NCI-H510A treated with DMSO at 0.1 percent for 48 hours (cell line): ENCODE results near the gene IL31RA.

ENCODE experiments used
- DNase-seq: peaks from one replicate; lab custom pipeline; 2025; lab: John Stamatoyannopoulos, UW

IL31RA gene

GRCh38 chr5:55902696-55903095 is 51.5 kb downstream of the IL31RA start:
- no peak for DNase-seq

GRCh38 chr5:55903121-55903701 is 52.1 kb downstream of the IL31RA start:
- no peak for DNase-seq

GRCh38 chr5:55904152-55904551 is 53.0 kb downstream of the IL31RA start:
- no peak for DNase-seq

- no peak for DNase-seq
Measured at GRCh38 chr5:55905251-55905650, 54.1 kb downstream of the IL31RA start.

GRCh38 chr5:55907927-55908326 is 56.8 kb downstream of the IL31RA start:
- no peak for DNase-seq

GRCh38 chr5:55908804-55909203 is 57.6 kb downstream of the IL31RA start:
- DNase-seq = no peak

GRCh38 chr5:55911784-55912653 is 60.9 kb downstream of the IL31RA start:
- no peak for DNase-seq

- DNase-seq = no peak
Measured at GRCh38 chr5:55913466-55914413, 62.6 kb downstream of the IL31RA start.

- no peak for DNase-seq
Measured at GRCh38 chr5:55914971-55915370, 63.8 kb downstream of the IL31RA start.

GRCh38 chr5:55915783-55916182 is 64.6 kb downstream of the IL31RA start:
- no peak for DNase-seq

- no peak for DNase-seq
Measured at GRCh38 chr5:55916986-55917385, 65.8 kb downstream of the IL31RA start.

GRCh38 chr5:55917402-55918086 is 66.4 kb downstream of the IL31RA start:
- DNase-seq = no peak

GRCh38 chr5:55918087-55919035 is 67.2 kb downstream of the IL31RA start:
- DNase-seq = no peak

- no peak for DNase-seq
Measured at GRCh38 chr5:55919625-55920024, 68.5 kb downstream of the IL31RA start.

- no peak for DNase-seq
Measured at GRCh38 chr5:55920784-55921183, 69.6 kb downstream of the IL31RA start.

GRCh38 chr5:55921617-55922016 is 70.5 kb downstream of the IL31RA start:
- DNase-seq = no peak

GRCh38 chr5:55923177-55923771 is 72.1 kb downstream of the IL31RA start:
- DNase-seq = peak; percentile 29

- DNase-seq = no peak
Measured at GRCh38 chr5:55923865-55924500, 72.8 kb downstream of the IL31RA start.

- no peak for DNase-seq
Measured at GRCh38 chr5:55924744-55925143, 73.6 kb downstream of the IL31RA start.

- DNase-seq = no peak
Measured at GRCh38 chr5:55925181-55925580, 74.0 kb downstream of the IL31RA start.
